Cortex of kidney (tissue), 1 donor: ENCODE results near the gene MGMT.

Experiments used
- DNase-seq: peaks from one replicate; lab custom pipeline; 2025; lab: John Stamatoyannopoulos, UW

MGMT gene

DNA sequence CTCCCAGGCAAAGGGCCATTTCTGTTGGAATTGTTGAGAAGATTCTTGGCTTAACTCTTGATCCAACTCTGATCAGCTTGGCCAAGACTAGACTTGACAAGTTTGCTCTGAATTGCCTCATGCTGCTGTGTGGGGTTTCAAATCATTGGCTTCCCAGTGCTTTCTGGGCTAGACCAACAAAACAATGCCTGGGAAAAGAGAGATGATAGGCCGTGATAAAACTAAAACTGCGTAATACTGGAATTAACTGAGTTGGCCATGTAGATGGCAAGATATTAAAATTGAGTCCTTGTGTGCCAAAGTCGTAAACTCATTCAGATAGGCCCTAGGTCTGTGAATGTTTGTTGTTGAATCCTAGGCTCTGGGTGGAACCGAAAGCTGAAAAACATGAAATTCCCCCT, 222.6 kb downstream of the MGMT start:
- DNase-seq: no peak

GRCh38 chr10:129690248-129691070, 223.4 kb downstream of the MGMT start:
- no peak for DNase-seq

DNA sequence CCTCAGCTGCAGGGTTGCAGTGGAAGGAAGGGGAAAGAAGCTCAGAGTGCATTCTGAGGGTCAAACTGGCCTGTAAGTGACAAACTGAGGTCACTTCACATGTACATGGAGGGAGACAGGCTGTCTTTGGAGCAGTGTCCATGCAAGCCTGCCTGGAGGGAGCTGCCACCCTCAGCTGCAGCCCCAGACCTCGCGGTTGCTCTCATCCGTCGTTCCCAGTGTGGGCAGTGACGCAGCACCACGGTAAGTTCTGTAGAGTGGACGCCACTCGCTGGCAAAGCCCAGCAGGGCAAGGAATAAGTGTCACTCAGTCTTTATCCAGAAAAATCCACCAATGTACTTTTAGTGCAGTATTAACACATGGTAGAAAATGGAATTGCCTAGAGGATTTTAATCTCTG, 225.7 kb downstream of the MGMT start:
- DNase-seq: no peak

DNA sequence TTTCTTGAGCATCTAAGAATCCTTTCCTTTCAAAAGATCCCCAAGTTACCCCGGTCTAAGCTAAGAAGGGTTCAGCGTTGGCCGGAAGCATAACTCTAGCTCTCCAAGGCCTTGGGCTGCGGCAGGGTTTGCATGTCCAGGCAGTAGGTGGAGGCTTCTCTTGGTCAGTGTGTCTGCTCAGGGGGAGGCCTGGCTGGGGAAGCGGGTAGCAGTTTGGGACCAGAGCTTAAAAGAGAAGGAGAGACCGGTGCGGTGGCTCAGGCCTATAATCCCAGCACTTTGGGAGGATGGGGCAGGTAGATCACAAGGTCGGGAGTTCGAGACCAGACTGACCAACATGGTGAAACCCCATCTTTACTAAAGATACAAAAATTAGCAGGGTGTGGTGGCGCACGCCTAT, 226.3 kb downstream of the MGMT start:
- no peak for DNase-seq

- DNase-seq: no peak
These were observed 227.1 kb downstream of the MGMT start for GRCh38 chr10:129694184-129694583.

DNA sequence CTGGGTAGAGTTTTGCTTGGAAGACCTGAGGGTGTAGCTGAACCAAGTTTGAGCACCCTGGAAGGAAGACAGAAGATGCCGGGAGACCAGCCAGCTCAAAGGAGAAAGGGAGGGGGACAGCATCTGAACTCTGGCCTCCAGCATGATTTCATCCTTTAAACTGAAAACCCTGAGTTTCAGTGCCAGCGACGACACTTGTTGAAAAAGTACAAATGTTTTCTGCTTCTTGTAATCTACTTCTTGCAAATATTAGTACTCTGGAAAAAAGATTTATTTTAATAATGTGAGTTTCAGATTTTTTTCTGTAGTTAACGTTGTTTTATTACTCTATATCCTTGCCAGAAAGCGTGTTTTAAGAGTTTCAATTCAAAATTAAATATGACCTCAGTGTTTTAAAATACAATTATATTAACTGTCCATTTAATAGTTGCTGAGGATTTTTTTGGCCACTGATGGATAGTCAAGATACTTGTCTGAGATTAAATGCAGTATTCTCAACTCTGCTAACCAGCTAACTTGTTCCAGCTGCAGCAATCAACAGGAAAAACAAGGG, 227.7 kb downstream of the MGMT start:
- no peak for DNase-seq

DNA sequence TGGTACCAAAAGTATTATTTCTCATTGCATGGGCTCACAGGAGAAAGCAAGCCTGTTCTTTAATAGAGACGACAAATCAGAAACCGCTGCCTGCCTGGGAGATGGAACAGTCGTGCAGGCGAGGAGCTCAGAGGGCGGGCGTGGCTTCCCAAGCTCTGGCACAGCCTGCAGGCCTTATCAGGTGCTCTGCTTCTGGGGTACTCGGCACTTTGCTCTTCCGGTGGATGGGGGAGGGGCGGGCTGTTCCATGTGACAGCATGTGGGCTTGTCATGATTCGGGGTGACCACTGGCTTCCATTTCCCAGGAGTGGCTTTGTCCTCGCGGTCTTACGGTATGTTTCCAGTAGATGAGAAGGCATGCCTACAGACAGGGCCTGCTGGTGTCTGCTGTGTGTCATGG, 228.6 kb downstream of the MGMT start:
- DNase-seq: no peak

DNA sequence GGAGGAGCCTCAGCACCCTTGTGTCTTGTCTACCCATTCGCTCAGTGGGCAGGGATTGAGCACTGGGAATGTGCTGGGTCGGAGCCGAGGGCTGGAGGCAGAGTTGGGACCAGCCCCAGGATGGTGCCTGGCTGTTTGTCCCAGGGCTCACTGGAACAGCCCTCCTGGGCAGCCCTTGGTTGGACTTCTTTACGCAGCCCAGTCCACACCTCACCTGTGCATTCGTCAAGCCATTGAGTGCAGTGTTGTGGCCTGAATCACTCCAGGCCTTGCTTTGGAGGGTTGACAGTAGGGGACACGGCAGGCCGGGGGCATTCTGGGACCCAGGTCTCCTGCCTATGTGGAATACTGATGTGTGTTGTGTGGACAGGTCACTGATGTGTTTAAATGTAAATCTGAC, 229.6 kb downstream of the MGMT start:
- DNase-seq: no peak

DNA sequence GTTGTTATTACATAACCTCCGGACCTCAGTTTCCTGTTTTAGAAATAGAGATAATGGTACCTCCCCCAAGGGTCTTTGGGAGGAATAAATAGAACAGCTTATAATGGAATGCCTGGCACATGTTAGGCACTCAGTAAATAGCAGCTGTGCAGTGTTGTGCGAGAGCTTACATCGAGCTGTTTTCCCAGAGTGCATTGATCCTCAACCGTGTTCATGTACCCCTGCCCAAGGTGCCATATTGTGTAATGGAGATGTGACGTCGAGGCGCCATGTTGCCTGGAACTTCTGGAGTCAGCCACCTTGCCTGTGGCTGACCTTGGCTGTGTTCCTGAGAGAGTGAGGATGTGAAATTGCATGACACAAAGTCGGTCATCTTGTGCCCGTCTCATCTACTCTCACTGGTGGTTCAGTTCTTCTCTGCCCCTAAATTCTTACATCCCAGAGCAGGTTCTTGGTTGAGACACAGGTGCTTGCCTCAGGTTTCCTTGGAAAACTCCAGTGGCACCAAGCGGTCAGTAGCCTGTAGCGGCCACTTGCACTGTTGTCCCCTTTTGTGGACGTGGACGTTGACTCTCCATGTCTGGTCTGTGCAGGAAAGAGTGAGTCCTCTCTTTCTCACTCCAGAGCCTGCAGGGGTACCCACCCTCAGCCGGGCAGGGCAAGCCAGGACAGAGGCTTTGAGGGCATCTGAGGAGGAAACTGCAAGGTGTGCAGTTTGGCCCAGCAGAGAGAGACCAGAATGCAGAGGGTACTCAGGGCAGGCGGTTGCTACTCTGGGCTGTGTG, 230.6 kb downstream of the MGMT start:
- no peak for DNase-seq

GRCh38 chr10:129699722-129700340, 232.8 kb downstream of the MGMT start:
- no peak for DNase-seq

GRCh38 chr10:129702605-129703004, 235.6 kb downstream of the MGMT start:
- no peak for DNase-seq

GRCh38 chr10:129703287-129704137, 236.5 kb downstream of the MGMT start:
- DNase-seq: no peak

DNA sequence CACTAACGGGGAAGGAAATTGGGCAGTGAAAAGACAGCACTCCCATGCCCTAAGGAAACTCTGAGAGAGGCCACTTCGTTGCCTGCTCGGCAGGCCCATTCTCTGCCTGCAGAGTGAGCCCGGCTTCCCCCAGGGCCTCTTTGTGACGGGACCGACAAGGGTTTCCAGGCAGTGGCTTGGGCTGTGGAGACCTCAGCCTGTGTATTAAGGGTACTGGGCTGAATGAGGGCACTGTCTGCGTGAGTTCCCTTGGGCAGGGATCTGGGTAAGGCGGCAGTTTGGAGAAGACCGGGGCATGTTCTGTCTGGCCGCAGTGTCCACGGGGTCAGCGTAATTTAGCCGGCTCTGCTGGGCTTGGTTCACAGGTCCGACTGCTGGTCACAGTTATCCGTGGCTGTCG, 237.2 kb downstream of the MGMT start:
- DNase-seq: no peak

- no peak for DNase-seq
These were observed 237.9 kb downstream of the MGMT start for GRCh38 chr10:129704786-129705525.

- no peak for DNase-seq
These were observed 238.6 kb downstream of the MGMT start for GRCh38 chr10:129705676-129706075.

DNA sequence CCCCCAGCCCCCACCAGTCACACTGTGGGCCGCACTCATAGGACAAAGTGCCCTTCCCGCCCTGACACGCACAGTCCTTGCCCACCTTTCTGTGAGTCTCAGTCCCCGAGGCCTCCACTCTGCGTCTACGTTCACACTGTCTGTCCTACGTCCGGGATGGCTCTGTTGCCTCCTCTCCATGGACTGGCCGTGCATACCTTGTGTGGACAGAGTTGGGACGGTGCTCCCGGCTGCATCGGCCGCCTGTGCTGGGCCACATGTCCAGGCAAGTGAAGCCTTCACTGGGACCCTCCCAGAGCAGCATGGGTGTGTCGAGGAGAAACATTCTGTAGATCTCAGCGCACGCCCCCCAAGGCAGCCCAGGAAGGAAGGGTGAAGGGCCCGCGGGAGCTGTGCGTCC, 239.0 kb downstream of the MGMT start:
- no peak for DNase-seq

GRCh38 chr10:129706523-129706922, 239.5 kb downstream of the MGMT start:
- DNase-seq: no peak

DNA sequence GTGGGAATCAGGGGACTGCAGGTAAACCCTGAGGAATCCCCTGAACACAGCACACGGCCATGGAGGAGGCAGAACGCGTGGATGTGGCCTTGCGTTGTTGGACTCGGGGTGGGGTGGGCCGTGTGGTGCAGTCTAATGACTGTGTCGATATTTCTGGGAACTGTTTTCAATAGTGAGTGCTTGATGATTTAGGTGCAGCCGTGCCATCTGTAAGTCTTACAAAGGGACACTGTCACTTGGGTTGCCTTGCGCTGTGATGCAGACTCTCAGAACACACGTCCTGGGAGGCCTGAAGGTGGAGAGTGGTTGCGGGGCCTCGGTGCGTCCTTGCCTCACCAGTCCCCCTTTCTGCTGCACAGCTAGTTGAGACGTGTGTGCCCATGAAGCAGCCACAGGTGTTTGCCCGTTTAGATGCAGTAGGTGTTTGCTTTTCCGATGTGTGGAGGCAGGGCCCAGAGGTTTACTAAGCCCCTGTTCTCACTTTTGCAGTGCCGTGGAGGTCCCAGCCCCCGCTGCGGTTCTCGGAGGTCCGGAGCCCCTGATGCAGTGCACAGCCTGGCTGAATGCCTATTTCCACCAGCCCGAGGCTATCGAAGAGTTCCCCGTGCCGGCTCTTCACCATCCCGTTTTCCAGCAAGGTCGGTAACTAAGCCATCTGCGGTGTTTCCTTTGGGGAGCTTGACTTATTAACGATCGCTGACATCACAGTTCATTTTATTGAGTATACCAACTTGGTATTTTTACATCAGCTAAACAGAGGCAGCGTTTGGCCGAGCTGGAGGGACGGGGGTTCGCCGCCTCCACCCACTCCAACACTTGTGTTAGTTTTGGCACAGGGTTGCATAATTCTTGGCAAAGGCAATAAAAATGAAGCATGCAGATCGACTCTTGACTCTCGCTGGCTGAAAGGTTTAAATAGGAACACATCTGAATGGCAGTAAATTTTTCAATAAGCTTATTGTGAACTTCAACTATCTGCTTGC, 240.7 kb downstream of the MGMT start:
- DNase-seq: no peak

DNA sequence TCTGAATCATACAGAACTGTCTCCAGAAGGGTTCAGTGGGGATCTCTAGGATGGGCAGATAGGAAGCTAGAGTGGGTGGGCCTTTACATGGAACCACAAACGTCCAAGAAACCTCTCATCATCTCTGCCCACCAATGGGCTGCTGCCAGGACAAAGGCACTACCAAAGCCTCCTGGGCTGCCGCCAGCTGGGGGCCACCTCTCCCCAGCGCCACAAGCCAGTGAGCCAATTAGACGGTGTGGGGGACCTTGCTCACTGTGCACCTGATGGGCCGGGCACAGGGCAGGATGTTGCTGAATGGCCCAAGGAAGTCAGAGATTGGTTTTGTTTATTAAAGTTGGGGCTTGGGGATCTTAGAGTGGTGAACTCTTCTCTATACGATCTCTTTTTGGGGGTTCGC, 242.1 kb downstream of the MGMT start:
- DNase-seq: no peak
